SU-DHL-6 (cell line): ENCODE measurements around the gene TRABD.

ENCODE experiments used
- H2AFZ ChIP-seq: fragments of 200-600 bp; sonication (generic); 2 replicates; pipeline ENCODE4 v1.6.1; 2014; ENCODE audit warnings: low read depth, mild to moderate bottlenecking, moderate library complexity, mixed read lengths, antibody characterized with exemption, low read length; ENCODE audit not compliant: severe bottlenecking
- H3F3A ChIP-seq: fragments of 200-600 bp; shearing (Covaris generic); 2 replicates; pipeline ENCODE4 v1.6.0; 2016; ENCODE audit warnings: antibody characterized with exemption, mild to moderate bottlenecking; ENCODE audit not compliant: insufficient read depth
- H3K27ac ChIP-seq: fragments of 200-600 bp; sonication (generic); 2 replicates; pipeline ENCODE4 v1.5.1; 2016; ENCODE audit warnings: low read depth, mild to moderate bottlenecking, low read length, moderate library complexity, mixed read lengths
- H3K27me3 ChIP-seq: fragments of 200-600 bp; sonication (generic), shearing (Covaris generic); 2 replicates; pipeline ENCODE4 v1.6.0; 2014; ENCODE audit warnings: mild to moderate bottlenecking, low read length
- H3K36me3 ChIP-seq: fragments of 200-600 bp; sonication (generic); 2 replicates; pipeline ENCODE4 v1.6.1; 2014; ENCODE audit warnings: mild to moderate bottlenecking, low read length, mixed read lengths
- H3K4me2 ChIP-seq: fragments of 300-600, 200-600 bp; shearing (Covaris generic), sonication (generic); 2 replicates; pipeline ENCODE4 v1.6.0; 2014; ENCODE audit warnings: low read length, low read depth, mild to moderate bottlenecking; ENCODE audit not compliant: poor library complexity, severe bottlenecking
- H3K4me3 ChIP-seq: fragments of 200-600 bp; sonication (generic); 2 replicates; pipeline ENCODE4 v1.5.1; 2014; ENCODE audit warnings: antibody characterized with exemption, low read length, mild to moderate bottlenecking, mixed read lengths; ENCODE audit not compliant: insufficient read depth, poor library complexity, severe bottlenecking
- H3K79me2 ChIP-seq: fragments of 200-600 bp; sonication (generic); 2 replicates; pipeline ENCODE4 v1.6.1; 2014; ENCODE audit warnings: mild to moderate bottlenecking, low read length, moderate library complexity; ENCODE audit not compliant: insufficient read depth
- H3K9ac ChIP-seq: fragments of 200-600 bp; sonication (generic); 2 replicates; pipeline ENCODE4 v1.7.0; 2014; ENCODE audit warnings: mild to moderate bottlenecking, low read length
- H3K9me2 ChIP-seq: fragments of 200-600 bp; sonication (generic); replicated peaks from 2 replicates; pipeline ENCODE4 v1.6.1; 2014; ENCODE audit warnings: low read length; ENCODE audit not compliant: insufficient read depth
- H3K9me3 ChIP-seq: fragments of 200-600 bp; sonication (generic); 2 replicates; pipeline ENCODE4 v1.6.1; 2014; ENCODE audit warnings: low read length, mixed read lengths; ENCODE audit not compliant: insufficient read depth
- H4K20me1 ChIP-seq: fragments of 200-600 bp; sonication (generic); 2 replicates; pipeline ENCODE4 v1.6.1; 2014; ENCODE audit warnings: low read depth, mild to moderate bottlenecking, antibody characterized with exemption, low read length, moderate library complexity, mixed read lengths
- CTCF ChIP-seq: fragments of 200-600 bp; sonication (generic); IDR thresholded peaks from one replicate; pipeline ENCODE4 v1.5.1; 2017; ENCODE audit warnings: antibody characterized with exemption, mild to moderate bottlenecking, low read length, moderate library complexity; ENCODE audit not compliant: insufficient read depth, poor library complexity, severe bottlenecking
- EZH2phosphoT487 ChIP-seq: fragments of 200-600 bp; sonication (generic), shearing (Covaris generic); conservative IDR thresholded peaks from 2 replicates; pipeline ENCODE4 v1.6.1; 2018; ENCODE audit warnings: mild to moderate bottlenecking, antibody characterized with exemption, low read length, moderate library complexity, mixed read lengths

TRABD gene

GRCh38 chr22:50151571-50152537 is 33.9 kb upstream of the TRABD start:
- H3K27ac ChIP-seq, result no peak overlapping the region
- no peaks in the 10 kb centered on the region for H3K27me3 ChIP-seq
- no peaks in the 10 kb centered on the region for H3F3A ChIP-seq
- H3K4me3 ChIP-seq, result no peak overlapping the region
- TF ChIP-seq EZH2phosphoT487 (no peak), CTCF (no peak)
- no peaks in the 10 kb centered on the region for H3K79me2 ChIP-seq
- H3K4me2 ChIP-seq, result no peak overlapping the region
- H3K9me2 ChIP-seq, result no peaks in the 10 kb centered on the region
- H3K36me3 ChIP-seq, result no peaks in the 10 kb centered on the region
- H3K9me3 ChIP-seq, result no peaks in the 10 kb centered on the region
- H3K9ac ChIP-seq, result no peak overlapping the region
- H4K20me1 ChIP-seq, result no peaks in the 10 kb centered on the region
- no peak overlapping the region for H2AFZ ChIP-seq

DNA sequence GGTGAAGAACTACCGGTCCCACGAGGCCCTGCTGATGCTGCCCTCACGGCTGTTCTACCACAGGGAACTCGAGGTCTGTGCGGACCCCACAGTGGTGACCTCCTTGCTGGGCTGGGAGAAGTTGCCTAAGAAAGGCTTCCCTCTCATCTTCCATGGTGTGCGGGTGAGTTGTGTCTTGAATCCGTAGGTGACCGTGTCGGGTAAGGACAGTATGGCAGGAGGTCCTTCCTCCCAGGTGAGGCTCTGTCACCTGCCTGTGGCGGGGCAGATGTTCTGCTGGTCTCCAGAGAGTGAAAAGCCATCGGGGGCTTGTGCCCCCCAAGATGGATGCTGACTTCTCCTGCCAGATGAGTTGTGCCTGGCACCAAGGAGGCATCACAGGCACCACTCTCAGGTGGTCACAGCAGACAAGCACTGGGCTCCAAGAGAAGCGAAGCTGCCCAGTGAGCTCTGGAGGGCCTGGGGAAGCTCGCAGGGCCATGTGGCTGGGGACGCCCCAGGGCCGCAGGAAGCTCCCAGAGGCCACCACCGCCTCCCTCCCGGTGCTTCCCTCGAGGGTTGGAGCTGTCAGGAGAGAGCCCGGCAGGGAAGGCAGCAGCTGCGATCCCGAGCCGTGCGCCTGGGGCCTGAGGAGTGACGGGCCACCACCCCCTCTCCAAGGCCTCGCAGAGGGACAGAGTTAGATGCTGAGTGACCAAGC is 32.5 kb upstream of the TRABD start:
- Histone ChIP-seq H3K9ac (no peak overlapping the region), H3K4me3 (no peak overlapping the region), H3K36me3 (no peaks in the 10 kb centered on the region), H3K79me2 (no peaks in the 10 kb centered on the region), H3K27ac (no peak overlapping the region), H2AFZ (no peak overlapping the region), H3K9me2 (no peaks in the 10 kb centered on the region), H3F3A (no peaks in the 10 kb centered on the region), H3K9me3 (no peaks in the 10 kb centered on the region), H3K4me2 (no peak overlapping the region), H3K27me3 (no peaks in the 10 kb centered on the region), H4K20me1 (no peaks in the 10 kb centered on the region)
- no peak for TF ChIP-seq EZH2phosphoT487
- no peak for TF ChIP-seq CTCF

DNA sequence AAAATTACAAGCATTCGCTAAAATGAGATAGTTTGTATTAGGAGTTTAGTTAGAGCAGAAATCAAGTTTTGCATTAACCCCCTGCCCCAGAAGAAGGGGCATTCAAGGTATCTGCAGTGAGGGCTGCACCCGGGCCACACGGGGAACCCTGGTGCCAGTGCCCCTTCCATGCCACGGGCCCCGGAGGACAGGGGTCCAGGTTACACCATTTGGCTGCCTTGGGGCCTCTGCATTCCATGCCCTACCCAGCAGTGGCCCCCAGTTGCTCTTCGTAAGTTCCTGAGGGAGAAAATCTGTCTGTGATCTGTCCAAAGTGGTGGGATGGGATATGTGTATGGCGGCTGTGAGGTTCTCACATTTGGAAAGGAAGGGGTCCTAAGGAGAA is 32.0 kb upstream of the TRABD start:
- no peak overlapping the region for H3K4me2 ChIP-seq
- H4K20me1 ChIP-seq, result no peaks in the 10 kb centered on the region
- H3K4me3 ChIP-seq, result no peak overlapping the region
- no peaks in the 10 kb centered on the region for H3K36me3 ChIP-seq
- no peak overlapping the region for H3K27ac ChIP-seq
- H3K9ac ChIP-seq, result no peak overlapping the region
- H3K27me3 ChIP-seq, result no peaks in the 10 kb centered on the region
- H2AFZ ChIP-seq, result no peak overlapping the region
- no peaks in the 10 kb centered on the region for H3K9me3 ChIP-seq
- TF ChIP-seq EZH2phosphoT487, result no peak
- TF ChIP-seq CTCF, result no peak
- no peaks in the 10 kb centered on the region for H3K9me2 ChIP-seq
- no peaks in the 10 kb centered on the region for H3F3A ChIP-seq
- H3K79me2 ChIP-seq, result no peaks in the 10 kb centered on the region
